Measurements from ENCODE around the gene BACH2.

BACH2 gene

GRCh38 chr6:89925826-89926225 lies 370.8 kb downstream of the BACH2 start:
- 65% methylated on average over 2 of the region's 2 CpGs for WGBS

DNA sequence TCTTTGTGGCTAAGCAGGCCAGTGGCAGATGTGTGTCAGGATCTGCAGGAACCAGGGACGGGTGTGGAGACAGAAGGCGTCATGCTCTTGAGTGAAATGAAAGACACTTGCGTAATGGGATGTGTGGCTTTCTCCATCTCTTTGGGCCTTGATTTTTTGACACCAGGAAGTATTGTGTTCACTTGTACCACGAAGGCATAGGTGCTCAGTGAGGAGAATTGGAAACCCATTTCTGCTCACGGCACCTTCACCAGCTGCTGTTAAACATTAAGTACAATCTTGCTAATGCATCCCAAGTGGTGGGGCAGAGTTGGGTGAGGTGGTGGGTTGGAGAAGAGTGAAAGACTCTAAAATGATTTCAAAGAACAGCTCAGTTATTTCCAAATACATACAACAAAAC lies 372.4 kb downstream of the BACH2 start:
- Histone ChIP-seq H2BK5ac (ENCODE audit: low read depth, low read length, poor library complexity, severe bottlenecking) (no peak overlapping the region), H2AFZ (ENCODE audit: low read depth, low read length) (no peak overlapping the region), H2BK12ac (ENCODE audit: low read length in 2 of 2) (no peak overlapping the region), H2BK15ac (ENCODE audit: low read depth, poor library complexity, severe bottlenecking) (no peak overlapping the region), H3K79me1 (replicated peaks; ENCODE audit: low read length, poor library complexity, severe bottlenecking) (no peaks in the 10 kb centered on the region), H3K18ac (ENCODE audit: low read depth in 1 of 2, low read length in 2 of 2) (no peak overlapping the region), H4K91ac (ENCODE audit: low read length) (no peak overlapping the region), H2BK120ac (ENCODE audit: low read depth, low read length) (no peak overlapping the region), H3K4me2 (ENCODE audit: low read length, poor library complexity, severe bottlenecking) (no peak overlapping the region), H3K9ac (ENCODE audit: low read length) (no peak overlapping the region), H3K9me3 (ENCODE audit: control insufficient read depth, low read length) (no peaks in the 10 kb centered on the region), H3K27ac (ENCODE audit: low read length, poor library complexity, severe bottlenecking) (no peak overlapping the region), H3K27me3 (ENCODE audit: control insufficient read depth in 1 of 2, insufficient read depth in 1 of 2, low read length in 2 of 2) (peaks cover 0 to 3% of the 10 kb centered on the region in 2 experiments), H3K14ac (ENCODE audit: low read length in 2 of 2) (no peak overlapping the region), H3K36me3 (ENCODE audit: control insufficient read depth in 1 of 2, insufficient read depth in 2 of 2, low read depth in 1 of 2, low read length in 2 of 2) (no peaks in the 10 kb centered on the region), H3K4ac (ENCODE audit: low read depth in 1 of 2, low read length in 2 of 2) (no peak overlapping the region), H3K23ac (ENCODE audit: low read length in 2 of 2) (no peak overlapping the region), H2AK5ac (ENCODE audit: low read length, severe bottlenecking) (no peak overlapping the region), H3K4me3 (ENCODE audit: insufficient read depth in 1 of 2, low read depth in 1 of 2, low read length in 2 of 2) (no peak overlapping the region), H4K8ac (ENCODE audit: low read length) (no peak overlapping the region), H3K4me1 (ENCODE audit: control insufficient read depth, insufficient read depth, low read depth, low read length) (peaks cover 4% of the 10 kb centered on the region)
- whole genome bisulfite sequencing: 71% methylated on average over 5 of the region's 5 CpGs
- no peak for DNase-seq

More at GRCh38 chr6:89925826-89926225, 370.8 kb downstream of the BACH2 start:
- H3K4me2 ChIP-seq (ENCODE audit: low read length, poor library complexity, severe bottlenecking): no peak overlapping the region
- H3K4me1 ChIP-seq (ENCODE audit: control insufficient read depth, insufficient read depth, low read depth, low read length): peaks cover 4% of the 10 kb centered on the region
- H2BK5ac ChIP-seq (ENCODE audit: low read depth, low read length, poor library complexity, severe bottlenecking): no peak overlapping the region
- H3K27me3 ChIP-seq (ENCODE audit: control insufficient read depth in 1 of 2, insufficient read depth in 1 of 2, low read length in 2 of 2): peaks cover 0 to 3% of the 10 kb centered on the region in 2 experiments
- H3K27ac ChIP-seq (ENCODE audit: low read length, poor library complexity, severe bottlenecking): no peak overlapping the region
- DNase-seq: peak; percentile 19
- no peak overlapping the region for H2BK120ac ChIP-seq (ENCODE audit: low read depth, low read length)
- H4K91ac ChIP-seq (ENCODE audit: low read length): no peak overlapping the region
- no peaks in the 10 kb centered on the region for H3K36me3 ChIP-seq (ENCODE audit: control insufficient read depth in 1 of 2, insufficient read depth in 2 of 2, low read depth in 1 of 2, low read length in 2 of 2)
- no peak overlapping the region for H3K23ac ChIP-seq (ENCODE audit: low read length in 2 of 2)
- no peak overlapping the region for H4K8ac ChIP-seq (ENCODE audit: low read length)
- no peak overlapping the region for H3K4ac ChIP-seq (ENCODE audit: low read depth in 1 of 2, low read length in 2 of 2)
- no peak overlapping the region for H3K9ac ChIP-seq (ENCODE audit: low read length)
- no peak overlapping the region for H2AK5ac ChIP-seq (ENCODE audit: low read length, severe bottlenecking)
- H3K9me3 ChIP-seq (ENCODE audit: control insufficient read depth, low read length): no peaks in the 10 kb centered on the region
- no peak overlapping the region for H2BK15ac ChIP-seq (ENCODE audit: low read depth, poor library complexity, severe bottlenecking)
- H3K79me1 ChIP-seq (replicated peaks; ENCODE audit: low read length, poor library complexity, severe bottlenecking): no peaks in the 10 kb centered on the region
- H3K4me3 ChIP-seq (ENCODE audit: insufficient read depth in 1 of 2, low read depth in 1 of 2, low read length in 2 of 2): no peak overlapping the region
- H3K14ac ChIP-seq (ENCODE audit: low read length in 2 of 2): no peak overlapping the region
- H3K18ac ChIP-seq (ENCODE audit: low read depth in 1 of 2, low read length in 2 of 2): no peak overlapping the region
- H2AFZ ChIP-seq (ENCODE audit: low read depth, low read length): no peak overlapping the region
- H2BK12ac ChIP-seq (ENCODE audit: low read length in 2 of 2): no peak overlapping the region

DNA sequence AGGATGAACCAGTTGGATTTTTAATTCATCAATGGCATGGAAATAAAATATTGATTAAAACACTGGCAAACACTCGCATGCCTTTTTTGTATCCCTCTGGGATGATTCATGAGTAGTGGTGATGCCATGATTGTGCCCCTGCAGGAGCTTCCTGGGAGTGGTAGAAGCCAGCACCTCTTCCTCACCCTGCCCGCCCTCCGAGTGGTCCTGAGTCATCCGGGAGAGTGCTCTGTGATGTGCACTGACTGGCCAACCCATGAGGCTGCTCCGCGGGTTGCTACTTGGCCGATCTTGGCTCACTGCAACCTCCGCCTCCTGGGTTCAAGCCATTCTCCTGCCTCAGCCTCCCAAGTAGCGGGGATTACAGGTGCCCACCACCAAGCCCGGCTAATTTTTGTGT lies 375.0 kb downstream of the BACH2 start:
- no peak overlapping the region for H4K91ac ChIP-seq (ENCODE audit: low read length)
- no peak overlapping the region for H2BK12ac ChIP-seq (ENCODE audit: low read length in 2 of 2)
- 91% methylated on average over 10 of the region's 10 CpGs for WGBS
- no peak overlapping the region for H2AFZ ChIP-seq (ENCODE audit: low read depth, low read length)
- no peaks in the 10 kb centered on the region for H3K79me1 ChIP-seq (replicated peaks; ENCODE audit: low read length, poor library complexity, severe bottlenecking)
- peaks cover 1% of the 10 kb centered on the region for H3K4me1 ChIP-seq (ENCODE audit: control insufficient read depth, insufficient read depth, low read depth, low read length)
- H3K4me2 ChIP-seq (ENCODE audit: low read length, poor library complexity, severe bottlenecking): no peak overlapping the region
- no peak overlapping the region for H2BK120ac ChIP-seq (ENCODE audit: low read depth, low read length)
- no peak overlapping the region for H3K27ac ChIP-seq (ENCODE audit: low read length, poor library complexity, severe bottlenecking)
- no peak overlapping the region for H3K9ac ChIP-seq (ENCODE audit: low read length)
- no peak overlapping the region for H3K14ac ChIP-seq (ENCODE audit: low read length in 2 of 2)
- H3K9me3 ChIP-seq (ENCODE audit: control insufficient read depth, low read length): peaks cover 5% of the 10 kb centered on the region
- no peak overlapping the region for H3K23ac ChIP-seq (ENCODE audit: low read length in 2 of 2)
- no peak for DNase-seq
- H2AK5ac ChIP-seq (ENCODE audit: low read length, severe bottlenecking): no peak overlapping the region
- no peak overlapping the region for H2BK15ac ChIP-seq (ENCODE audit: low read depth, poor library complexity, severe bottlenecking)
- H3K4me3 ChIP-seq (ENCODE audit: insufficient read depth in 1 of 2, low read depth in 1 of 2, low read length in 2 of 2): no peak overlapping the region
- H3K4ac ChIP-seq (ENCODE audit: low read depth in 1 of 2, low read length in 2 of 2): no peak overlapping the region
- H3K18ac ChIP-seq (ENCODE audit: low read depth in 1 of 2, low read length in 2 of 2): no peak overlapping the region
- no peak overlapping the region for H2BK5ac ChIP-seq (ENCODE audit: low read depth, low read length, poor library complexity, severe bottlenecking)
- H3K27me3 ChIP-seq (ENCODE audit: control insufficient read depth in 1 of 2, insufficient read depth in 1 of 2, low read length in 2 of 2): peaks cover 0 to 3% of the 10 kb centered on the region in 2 experiments
- no peak overlapping the region for H4K8ac ChIP-seq (ENCODE audit: low read length)
- no peaks in the 10 kb centered on the region for H3K36me3 ChIP-seq (ENCODE audit: control insufficient read depth in 1 of 2, insufficient read depth in 2 of 2, low read depth in 1 of 2, low read length in 2 of 2)

DNA sequence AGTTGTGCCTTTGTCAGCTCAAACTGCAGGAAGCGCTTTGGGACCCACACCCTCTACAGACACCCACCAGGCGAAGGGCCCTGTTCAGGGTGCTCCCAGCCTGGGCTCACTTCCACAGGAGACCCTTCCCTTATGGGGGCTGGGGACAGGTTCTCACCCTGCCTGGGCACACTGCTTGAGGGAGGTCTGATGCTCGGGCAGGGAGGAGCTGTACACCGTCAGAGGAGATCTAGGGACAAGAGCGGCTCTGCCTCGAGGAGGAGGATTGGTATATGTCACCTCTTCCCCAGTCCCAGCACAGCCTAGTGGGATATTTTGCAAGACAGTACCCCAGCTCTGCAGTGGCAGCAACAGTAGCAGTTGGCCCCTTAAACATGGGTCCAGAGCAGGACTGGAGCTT lies 375.4 kb downstream of the BACH2 start:
- H3K27me3 ChIP-seq (ENCODE audit: control insufficient read depth in 1 of 2, insufficient read depth in 1 of 2, low read length in 2 of 2): peaks cover 0 to 3% of the 10 kb centered on the region in 2 experiments
- peaks cover 7% of the 10 kb centered on the region for H3K9me3 ChIP-seq (ENCODE audit: control insufficient read depth, low read length)
- H4K8ac ChIP-seq (ENCODE audit: low read length): no peak overlapping the region
- H2AFZ ChIP-seq (ENCODE audit: low read depth, low read length): no peak overlapping the region
- 88% methylated on average over 6 of the region's 6 CpGs for WGBS
- DNase-seq: no peak
- no peak overlapping the region for H3K4ac ChIP-seq (ENCODE audit: low read depth in 1 of 2, low read length in 2 of 2)
- no peak overlapping the region for H3K27ac ChIP-seq (ENCODE audit: low read length, poor library complexity, severe bottlenecking)
- H3K23ac ChIP-seq (ENCODE audit: low read length in 2 of 2): no peak overlapping the region
- H2BK15ac ChIP-seq (ENCODE audit: low read depth, poor library complexity, severe bottlenecking): no peak overlapping the region
- H3K36me3 ChIP-seq (ENCODE audit: control insufficient read depth in 1 of 2, insufficient read depth in 2 of 2, low read depth in 1 of 2, low read length in 2 of 2): no peaks in the 10 kb centered on the region
- H3K9ac ChIP-seq (ENCODE audit: low read length): no peak overlapping the region
- H3K14ac ChIP-seq (ENCODE audit: low read length in 2 of 2): peak overlapping the region in 1 of 2 experiments; percentile 41
- H2BK120ac ChIP-seq (ENCODE audit: low read depth, low read length): no peak overlapping the region
- peaks cover 1% of the 10 kb centered on the region for H3K4me1 ChIP-seq (ENCODE audit: control insufficient read depth, insufficient read depth, low read depth, low read length)
- no peak overlapping the region for H2AK5ac ChIP-seq (ENCODE audit: low read length, severe bottlenecking)
- H2BK5ac ChIP-seq (ENCODE audit: low read depth, low read length, poor library complexity, severe bottlenecking): no peak overlapping the region
- no peak overlapping the region for H3K18ac ChIP-seq (ENCODE audit: low read depth in 1 of 2, low read length in 2 of 2)
- no peak overlapping the region for H2BK12ac ChIP-seq (ENCODE audit: low read length in 2 of 2)
- H3K4me3 ChIP-seq (ENCODE audit: insufficient read depth in 1 of 2, low read depth in 1 of 2, low read length in 2 of 2): no peak overlapping the region
- no peaks in the 10 kb centered on the region for H3K79me1 ChIP-seq (replicated peaks; ENCODE audit: low read length, poor library complexity, severe bottlenecking)
- H3K4me2 ChIP-seq (ENCODE audit: low read length, poor library complexity, severe bottlenecking): no peak overlapping the region
- H4K91ac ChIP-seq (ENCODE audit: low read length): no peak overlapping the region
